Stimulated activated CD8-positive, alpha-beta memory T cell treated with anti-CD3 and anti-CD28 coated beads, Interleukin-15, amount 100 ng/mL, for 48 hours (primary cell): ENCODE data around the gene SRRM1.
"Not testable (repeated sequence)": the region's sequence is repeated elsewhere in the genome, so short reads cannot be mapped to it uniquely, and the experiment has no call there.

ENCODE experiments used
- DNase-seq, 2 donors: peaks; one replicate each; pipeline ENCODE4 v3.0.0-alpha.2; 2020; ENCODE audit warnings: low read depth in 2 of 2

Gene SRRM1

DNA sequence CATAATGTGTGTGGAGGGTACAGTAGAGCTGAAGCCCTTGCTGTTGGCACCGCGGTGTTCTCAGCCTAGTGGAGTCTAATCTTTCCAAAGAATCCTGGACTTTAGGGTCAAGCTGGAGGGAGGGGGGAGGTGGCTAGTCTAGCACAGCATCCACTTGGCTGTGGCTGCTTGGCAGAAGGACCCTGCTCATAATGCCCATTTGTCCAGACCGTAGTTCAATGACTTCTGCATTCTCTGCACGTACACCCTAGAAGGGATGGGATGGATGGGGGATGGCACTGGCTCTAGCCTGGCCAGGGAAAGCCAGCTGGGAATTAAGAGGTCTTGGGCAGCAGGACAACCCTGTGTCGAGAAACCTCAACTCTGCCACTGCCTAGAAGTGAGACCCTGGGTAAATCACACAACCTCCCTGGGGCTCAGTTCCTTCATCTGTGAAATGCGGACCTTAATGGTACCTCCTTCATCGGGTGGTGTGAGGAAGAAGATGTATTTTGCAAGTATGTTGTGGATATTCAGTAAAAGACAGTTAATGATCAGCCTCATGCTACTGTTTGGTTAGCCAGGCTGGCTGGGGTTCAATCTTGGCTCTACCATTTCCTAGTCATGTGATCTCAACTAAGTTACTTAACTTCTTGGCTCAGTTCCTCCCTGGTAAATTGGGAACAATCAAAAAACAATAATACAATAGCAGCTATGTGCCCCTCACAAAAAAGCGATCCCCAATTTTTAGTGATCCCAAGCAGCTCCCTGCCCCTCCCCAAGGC lies 75.0 kb downstream of the SRRM1 start:
- DNase-seq: no peak

DNA sequence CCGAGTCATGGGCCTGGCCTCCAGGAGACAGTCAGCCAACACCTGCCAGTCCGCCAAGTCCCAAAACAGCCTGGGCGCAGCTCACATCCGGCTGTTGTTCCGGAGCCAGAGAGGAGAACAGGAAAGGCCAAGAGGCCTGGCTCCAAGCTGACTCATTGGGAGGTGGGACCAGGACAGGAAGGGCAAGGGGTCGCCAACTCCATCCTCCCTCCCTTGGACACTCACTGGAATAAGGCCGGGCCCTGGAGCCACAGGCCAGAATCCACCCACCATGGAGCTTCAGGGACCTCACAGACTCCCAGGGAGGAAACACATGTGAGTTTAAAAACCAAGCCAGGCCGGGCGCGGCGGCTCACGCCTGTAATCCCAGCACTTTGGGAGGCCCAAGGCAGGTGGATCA lies 77.0 kb downstream of the SRRM1 start:
- DNase-seq: no peak

- DNase-seq: no peak
Measured at GRCh38 chr1:24721533-24721932, 78.4 kb downstream of the SRRM1 start.

GRCh38 chr1:24722073-24723035 lies 79.3 kb downstream of the SRRM1 start:
- not testable (repeated sequence) for DNase-seq
